Dermis blood vessel endothelial cell (primary cell): Measurements from ENCODE around the gene SULT1E1. TPM values are rescaled to one million over a fixed set of nuclear protein-coding genes. Genes with fewer than 3 reads are reported as not detected.

ENCODE experiments used
- total RNA-seq: library from RNA; depleted of rRNA; stranded (reverse); fragments of >200 nt; gene quantifications from 2 replicates; pipeline ENCODE4 v1.2.3, GENCODE V29; 2014

SULT1E1 gene
- total RNA-seq, 1 donor from 2014 or later: 2.4 TPM

Other genes starting within 250 kb of the SULT1E1 start
- not detected in 2 replicates for gene UGT2A2, start 220.5 kb downstream of the SULT1E1 start, total RNA-seq
- under 0.01 and 0.05 TPM in 2 replicates for gene UGT2A1, start 206.9 kb downstream of the SULT1E1 start, total RNA-seq
- 2.4 and 12.6 TPM in 2 replicates for gene SULT1B1, start 99.5 kb downstream of the SULT1E1 start, total RNA-seq
- gene CSN1S1, start 70.9 kb upstream of the SULT1E1 start, total RNA-seq: 0.09 TPM in 1 of 2 replicates, not detected in the other
- not detected in 2 replicates for gene CSN2, start 105.6 kb upstream of the SULT1E1 start, total RNA-seq
- not detected in 2 replicates for gene STATH, start 135.8 kb upstream of the SULT1E1 start, total RNA-seq
- not detected in 2 replicates for gene HTN3, start 168.3 kb upstream of the SULT1E1 start, total RNA-seq
- gene HTN1, start 190.3 kb upstream of the SULT1E1 start, total RNA-seq: not detected in 2 replicates